ENCODE measurements around the gene MEIG1.
A peak's percentile ranks its signal among the peaks of the same experiment; 100 is the strongest.
"Not testable (repeated sequence)": the region's sequence is repeated elsewhere in the genome, so short reads cannot be mapped to it uniquely, and the experiment has no call there.

Gene MEIG1

DNA sequence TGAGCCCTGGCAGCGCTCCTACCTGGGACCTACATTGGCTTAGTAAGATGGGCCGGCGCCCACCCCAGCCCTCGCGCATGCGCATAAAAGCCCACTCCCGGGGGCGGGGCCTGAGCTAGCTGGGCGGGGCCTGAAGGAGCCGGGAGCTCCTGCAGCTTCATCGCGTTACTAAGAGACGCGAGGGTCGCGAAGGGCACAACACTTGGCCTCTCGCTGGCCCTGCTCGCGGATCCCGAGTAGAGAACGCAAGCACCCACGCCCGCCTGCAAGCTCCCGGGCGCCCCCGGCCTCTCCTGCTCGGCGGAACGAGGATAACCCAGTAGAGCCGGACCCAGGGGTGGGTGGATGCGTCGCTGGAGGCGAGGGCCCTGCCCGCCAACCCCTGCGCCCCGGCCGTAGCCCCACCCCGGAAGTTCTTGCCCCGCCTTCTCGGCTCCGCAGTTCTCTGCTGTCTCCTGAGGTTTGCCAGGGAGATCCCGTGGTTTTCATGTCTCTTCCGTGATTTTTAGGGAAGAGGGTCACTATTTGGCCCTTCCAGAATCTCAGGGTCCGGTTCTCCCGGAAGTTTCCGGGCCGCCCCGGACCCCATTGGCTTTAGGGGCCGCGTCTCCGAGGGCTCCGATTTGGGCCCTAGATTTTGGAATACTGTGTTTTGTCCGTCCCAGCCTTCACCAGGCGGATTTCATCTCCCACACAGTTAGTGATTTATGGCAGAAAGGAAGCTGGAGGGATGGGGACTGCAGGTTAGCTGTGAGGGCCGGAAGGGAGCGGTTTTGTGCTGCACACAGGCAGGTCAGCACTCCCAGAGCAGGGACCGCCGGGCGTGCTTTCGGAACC lies at the start of gene MEIG1:
MEIG1 (plus strand) TSS at position 168 of the 837 bp plus-strand sequence. CDS start 7,081 bp downstream, outside the sequence.
- DNase-seq, result peak; percentile 91 to 93

GRCh38 chr10:14910953-14911352 lies 48.2 kb upstream of the MEIG1 start:
- no peak for DNase-seq

- no peak for DNase-seq
Observed at GRCh38 chr10:14911801-14912200, 47.4 kb upstream of the MEIG1 start.

GRCh38 chr10:14916600-14916999 lies 42.6 kb upstream of the MEIG1 start:
- DNase-seq, result no peak

DNA sequence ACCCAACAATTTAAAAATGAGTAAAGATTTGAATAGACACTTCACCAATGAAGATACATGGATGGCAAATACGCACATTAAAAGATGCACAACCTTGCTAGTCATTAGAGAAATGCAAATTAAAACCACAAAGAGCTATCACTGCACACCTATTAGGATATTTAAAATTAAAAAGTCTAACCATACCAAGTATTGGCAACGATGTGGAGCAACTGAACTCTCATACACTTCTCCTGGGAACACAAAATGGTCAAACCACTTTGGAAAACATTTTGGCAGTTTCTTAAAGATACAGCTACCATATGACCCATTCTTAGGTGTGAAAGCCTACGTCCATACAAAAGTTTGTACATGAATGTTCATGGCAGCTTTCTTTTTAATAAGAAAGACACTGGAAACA lies 41.4 kb upstream of the MEIG1 start:
- DNase-seq, result no peak

- DNase-seq, result no peak
Observed at GRCh38 chr10:14918964-14919363, 40.2 kb upstream of the MEIG1 start.

GRCh38 chr10:14924013-14924412 lies 35.2 kb upstream of the MEIG1 start:
- no peak for DNase-seq

- DNase-seq, result no peak
Observed at GRCh38 chr10:14925268-14925667, 33.9 kb upstream of the MEIG1 start.

GRCh38 chr10:14926061-14926470 lies 33.1 kb upstream of the MEIG1 start:
- DNase-seq, result no peak

- no peak for DNase-seq
Observed at GRCh38 chr10:14926722-14927416, 32.3 kb upstream of the MEIG1 start.

- no peak for DNase-seq
Observed at GRCh38 chr10:14930610-14931009, 28.6 kb upstream of the MEIG1 start.

DNA sequence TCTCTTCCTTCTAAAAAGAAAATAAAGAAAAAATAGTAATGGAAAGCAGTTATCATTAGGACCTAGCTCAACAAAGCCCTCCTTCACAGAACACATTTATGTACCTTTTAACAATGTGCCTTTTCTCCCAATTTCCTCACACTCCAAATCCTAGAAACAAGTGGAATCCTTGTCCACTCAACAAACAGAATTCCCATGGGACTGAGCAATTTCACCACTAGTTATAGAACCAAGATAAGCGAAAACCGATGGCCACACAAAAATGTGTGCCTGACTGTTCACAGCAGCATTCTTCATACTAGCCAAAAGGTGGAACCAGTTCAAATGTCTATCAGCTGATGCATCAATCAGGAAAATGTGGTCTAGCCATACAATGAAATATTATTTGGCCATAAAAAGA lies 22.6 kb upstream of the MEIG1 start:
- DNase-seq, result no peak

DNA sequence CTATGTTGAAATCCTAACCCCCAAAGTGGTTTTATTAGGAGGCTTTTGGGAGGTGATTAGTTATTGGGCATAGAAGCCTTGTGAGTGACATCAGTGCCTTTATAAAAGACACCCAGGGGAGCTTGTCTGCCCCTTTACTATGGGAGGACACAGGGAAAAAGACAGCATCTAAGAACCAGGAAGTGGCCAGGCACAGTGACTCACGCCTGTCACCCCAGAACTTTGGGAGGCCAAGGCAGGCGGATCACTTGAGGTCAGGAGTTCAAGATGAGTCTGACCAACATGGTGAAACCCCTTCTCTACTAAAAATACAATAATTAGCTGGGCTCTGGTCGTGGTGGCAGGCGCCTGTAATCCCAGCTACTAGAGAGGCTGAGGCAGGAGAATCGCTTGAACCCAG lies 20.2 kb upstream of the MEIG1 start:
- DNase-seq, result not testable (repeated sequence)

DNA sequence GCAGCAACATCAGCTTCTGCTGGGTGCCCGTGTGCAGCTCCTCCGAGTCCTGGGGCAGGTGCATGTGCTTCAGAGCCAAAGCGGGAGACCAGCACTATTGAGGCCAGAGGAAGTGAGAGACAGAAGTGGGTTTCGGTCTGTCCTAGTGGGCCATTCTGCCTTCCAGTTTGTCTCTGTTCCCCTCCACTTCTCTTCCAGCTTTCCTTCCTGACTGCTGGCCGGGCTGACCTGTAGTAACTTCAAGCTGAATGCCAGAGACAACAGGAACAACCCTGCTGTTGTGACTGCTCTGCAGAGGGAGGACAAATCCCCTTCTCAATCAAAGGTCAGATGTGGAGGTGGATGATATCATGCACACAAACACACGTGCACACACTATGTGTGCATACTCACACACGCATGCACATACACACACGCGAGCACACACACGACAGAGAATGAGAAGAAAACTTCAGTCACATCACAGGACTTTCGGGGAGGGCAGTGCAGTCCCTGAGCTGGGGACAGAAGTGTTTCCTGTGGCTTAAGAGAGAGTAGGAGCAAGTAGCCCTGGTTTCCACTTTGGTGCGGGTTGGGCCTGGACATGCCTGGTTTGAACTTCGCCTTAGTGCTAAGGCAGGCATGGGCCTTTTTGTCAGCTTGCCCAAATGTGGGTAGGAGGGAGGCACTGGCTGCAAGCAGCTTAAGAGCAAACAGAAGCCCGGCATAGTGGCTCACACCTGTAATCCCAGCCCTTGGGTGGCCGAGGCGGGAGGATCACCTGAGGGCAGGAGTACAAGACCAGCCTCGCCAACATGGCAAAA lies 16.8 kb upstream of the MEIG1 start:
- DNase-seq, result not testable (repeated sequence)

DNA sequence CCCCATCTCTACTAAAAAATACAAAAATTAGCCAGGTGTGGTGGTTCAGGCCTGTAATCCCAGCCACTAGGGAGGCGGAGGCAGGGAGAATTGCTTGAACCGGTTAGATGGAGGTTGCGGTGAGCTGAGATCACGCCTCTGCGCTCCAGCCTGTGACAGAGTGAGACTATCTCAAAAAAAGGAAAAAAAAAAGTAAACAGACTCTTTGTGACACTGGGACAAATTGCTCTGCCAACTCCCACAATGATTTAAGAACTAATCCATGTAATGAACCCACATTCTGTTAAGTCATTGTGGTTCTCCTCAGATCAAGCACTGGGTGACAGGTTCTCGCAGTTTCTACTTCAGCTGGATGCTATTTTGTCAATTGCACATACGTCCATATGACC lies 16.2 kb upstream of the MEIG1 start:
- not testable (repeated sequence) for DNase-seq

- DNase-seq, result no peak
Observed at GRCh38 chr10:14945108-14945507, 14.1 kb upstream of the MEIG1 start.

- no peak for DNase-seq
Observed at GRCh38 chr10:14947268-14947667, 11.9 kb upstream of the MEIG1 start.

- no peak for DNase-seq
Observed at GRCh38 chr10:14949291-14949690, 9.9 kb upstream of the MEIG1 start.

- DNase-seq, result peak in 1 of 2 experiments; percentile 35
Observed at GRCh38 chr10:14952851-14953423, 6.3 kb upstream of the MEIG1 start.

- DNase-seq, result peak; percentile 45 to 46
Observed at GRCh38 chr10:14953424-14954000, 5.7 kb upstream of the MEIG1 start.

DNA sequence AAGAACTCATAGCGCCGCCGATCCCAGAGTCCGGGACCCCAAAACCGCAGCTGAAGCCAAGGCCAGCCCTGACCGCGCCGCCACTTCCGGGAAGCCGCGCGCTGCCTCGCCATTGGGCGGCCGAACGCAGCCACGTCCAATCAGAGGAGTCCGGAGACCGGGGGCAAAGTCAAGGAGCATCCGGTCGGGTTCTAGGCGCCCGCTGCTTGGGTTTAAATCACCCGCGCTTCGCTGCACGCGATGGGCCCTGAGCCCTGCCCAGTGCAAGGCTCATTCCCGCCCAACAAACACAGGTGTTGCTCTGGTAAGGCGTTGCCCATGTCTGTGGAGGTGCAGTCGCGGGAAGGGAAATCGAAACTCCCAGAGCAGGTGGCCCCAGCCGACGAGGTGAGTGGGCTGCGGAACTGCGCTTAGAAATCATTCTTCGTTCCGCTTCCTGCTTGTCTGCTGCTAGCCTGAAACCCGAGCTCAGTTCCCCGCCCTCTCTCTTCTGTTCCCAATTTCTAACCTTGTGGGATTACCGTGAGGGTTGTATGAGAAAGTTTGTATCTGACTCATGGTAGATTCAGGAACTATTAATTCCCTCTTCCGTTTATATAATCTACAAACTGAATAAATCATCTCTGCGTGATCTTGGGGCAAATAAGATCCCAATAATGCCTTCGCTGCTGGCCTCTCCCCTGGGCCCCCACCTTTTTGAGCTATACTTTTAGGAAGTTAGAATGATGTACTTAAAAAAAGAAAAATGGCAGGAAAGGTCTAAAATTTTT lies 5.0 kb upstream of the MEIG1 start, which contains the start of gene DCLRE1C:
DCLRE1C (minus strand) TSS at position 96 of the 770 bp plus-strand sequence; CDS start at position 10, 86 bp downstream.
- peak; percentile 97 to 98 for DNase-seq

- no peak for DNase-seq
Observed at GRCh38 chr10:14954934-14955333, 4.3 kb upstream of the MEIG1 start.

Measured in Kasumi-1 (cell line).